ENCODE results near the gene CEP164. TPM values are rescaled to one million over a fixed set of nuclear protein-coding genes. Genes with fewer than 3 reads are reported as not detected.

The CEP164 gene
- total and polyA plus RNA-seq, 10 of the 15 experiments (the other 5 are each of a cell fraction or from before 2014, with no cell fraction given) = 4.2 to 31.2 (median 20.2) TPM

GRCh38 chr11:117454564-117454917 is 126.9 kb downstream of the CEP164 start:
- Histone ChIP-seq H3K4me2 (ENCODE audit: control insufficient read depth, insufficient read depth) (no peak overlapping the region), H4K20me1 (ENCODE audit: control insufficient read depth, insufficient read depth) (no peaks in the 10 kb centered on the region), H3K4me1 (ENCODE audit: control insufficient read depth, insufficient read depth, low read length) (peaks cover 41% of the 10 kb centered on the region), H3K27ac (ENCODE audit: control insufficient read depth, insufficient read depth) (no peak overlapping the region), H3K9ac (ENCODE audit: control insufficient read depth, insufficient read depth, low read length) (no peak overlapping the region), H3K79me2 (ENCODE audit: control insufficient read depth, insufficient read depth, low read length) (no peaks in the 10 kb centered on the region), H3K4me3 (no peak overlapping the region), H2AFZ (ENCODE audit: control insufficient read depth, low read depth, low read length) (no peak overlapping the region), H3K36me3 (ENCODE audit: control insufficient read depth in 2 of 2, insufficient read depth in 2 of 2, low read length in 1 of 2) (no peaks in the 10 kb centered on the region), H3K9me3 (replicated peaks; ENCODE audit: control insufficient read depth, insufficient read depth, low read length) (peaks cover 3% of the 10 kb centered on the region; the same call in 2 of the 3 replicates), H3K27me3 (replicated peaks in 1 of 2; ENCODE audit: control insufficient read depth in 2 of 2, insufficient read depth in 2 of 2, low read length in 1 of 2) (no peaks in the 10 kb centered on the region)
- DNase-seq (ENCODE audit: low read depth, low spot score) (no peak), ATAC-seq (no peak), FAIRE-seq (no peak)
- in situ Hi-C loops (cut with MboI) = no loop called here
- TF ChIP-seq, protein P1, sequence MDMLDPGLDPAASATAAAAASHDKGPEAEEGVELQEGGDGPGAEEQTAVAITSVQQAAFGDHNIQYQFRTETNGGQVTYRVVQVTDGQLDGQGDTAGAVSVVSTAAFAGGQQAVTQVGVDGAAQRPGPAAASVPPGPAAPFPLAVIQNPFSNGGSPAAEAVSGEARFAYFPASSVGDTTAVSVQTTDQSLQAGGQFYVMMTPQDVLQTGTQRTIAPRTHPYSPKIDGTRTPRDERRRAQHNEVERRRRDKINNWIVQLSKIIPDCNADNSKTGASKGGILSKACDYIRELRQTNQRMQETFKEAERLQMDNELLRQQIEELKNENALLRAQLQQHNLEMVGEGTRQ (IDR thresholded peaks at IDR 0.05; ENCODE audit: borderline replicate concordance, low read depth, low read length) = no peak
- TF ChIP-seq LARP7 (IDR thresholded peaks at IDR 0.05) = no peak
- no peak for TF ChIP-seq YBX1 (IDR thresholded peaks at IDR 0.05)
- no peak for TF ChIP-seq GATAD2B (conservative IDR thresholded peaks at IDR 0.05; ENCODE audit: low read depth)
- no peak for TF ChIP-seq IKZF1 (conservative IDR thresholded peaks at IDR 0.05)
- TF ChIP-seq DPF2 (IDR thresholded peaks at IDR 0.05) = no peak
- TF ChIP-seq BCLAF1 (IDR thresholded peaks at IDR 0.05) = no peak
- TF ChIP-seq ATF2 (IDR thresholded peaks at IDR 0.05; ENCODE audit: low read length) = no peak
- TF ChIP-seq RBBP5 (conservative IDR thresholded peaks at IDR 0.05) = no peak
- ChIA-PET SMC1A (ENCODE audit: uncharacterized antibody, unreplicated experiment) (interaction anchor here (0.7 to 3.8 kb wide), 4 partner anchors 11 to 481 kb away, joined by 3 to 21 read pairs (median 6); no protein-coding TSS in a partner anchor), POLR2A (no interaction called here), RAD21 (ENCODE audit: unreplicated experiment) (interaction anchor here (2.3 kb wide), 1 partner anchor 28 kb away, joined by 22 read pairs; no protein-coding TSS in a partner anchor), CTCF (interaction anchor here (0.9 to 5.7 kb wide), 4 partner anchors 25 to 352 kb away, joined by 4 to 39 read pairs (median 7); no protein-coding TSS in a partner anchor)
- 100% methylated on average over 1 of the region's 1 CpG for WGBS (ENCODE audit: insufficient coverage, insufficient replicate concordance, low lambda C conversion rate, missing lambda C conversion rate)
- no TSS peak for BruUV-seq (replicated peaks)
- intact Hi-C loops (cut with micrococcal nuclease; ENCODE audit: unreplicated experiment) = no loop called here

All from GM12878 (cell line).